ENCODE measurements around the gene WASHC2A.

DNA sequence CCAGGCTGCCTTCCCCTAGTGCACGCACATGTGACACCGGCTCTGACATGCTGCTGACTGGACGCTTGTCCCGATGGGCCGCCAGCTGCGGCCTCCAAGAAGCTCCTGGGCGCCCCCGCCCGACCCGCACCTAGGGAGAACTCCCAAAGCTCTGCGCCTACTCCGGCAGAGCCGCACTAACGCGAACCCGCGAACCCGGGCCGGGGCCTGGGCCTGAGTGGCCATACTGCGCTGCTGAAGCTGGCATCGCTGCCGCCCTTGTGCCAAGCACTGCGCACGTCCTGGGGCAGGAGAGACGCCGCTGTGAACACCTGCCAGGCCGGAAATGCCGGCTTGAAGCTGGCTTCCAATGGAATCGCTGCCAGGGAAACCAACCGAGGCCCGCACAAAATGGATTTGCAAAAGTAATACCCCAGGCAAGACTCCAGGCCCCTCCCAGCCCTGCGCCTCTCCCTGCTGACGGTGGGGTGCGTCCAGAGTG lies 85.1 kb downstream of the WASHC2A start:
- TF ChIP-seq BHLHE40 (IDR thresholded peaks at IDR 0.05; ENCODE audit: borderline replicate concordance) = no peak
- no peak for TF ChIP-seq SP1 (IDR thresholded peaks at IDR 0.05)
- no peak for TF ChIP-seq ELF4 (IDR thresholded peaks at IDR 0.05)
- TF ChIP-seq FOXA1 (IDR thresholded peaks at IDR 0.05) = no peak
- no peak for TF ChIP-seq CTBP1 (IDR thresholded peaks at IDR 0.05; ENCODE audit: borderline replicate concordance)
- no peak for TF ChIP-seq ARNT (IDR thresholded peaks at IDR 0.05)
- TF ChIP-seq HDGF (IDR thresholded peaks at IDR 0.05; ENCODE audit: borderline replicate concordance) = no peak
- TF ChIP-seq, protein P1, sequence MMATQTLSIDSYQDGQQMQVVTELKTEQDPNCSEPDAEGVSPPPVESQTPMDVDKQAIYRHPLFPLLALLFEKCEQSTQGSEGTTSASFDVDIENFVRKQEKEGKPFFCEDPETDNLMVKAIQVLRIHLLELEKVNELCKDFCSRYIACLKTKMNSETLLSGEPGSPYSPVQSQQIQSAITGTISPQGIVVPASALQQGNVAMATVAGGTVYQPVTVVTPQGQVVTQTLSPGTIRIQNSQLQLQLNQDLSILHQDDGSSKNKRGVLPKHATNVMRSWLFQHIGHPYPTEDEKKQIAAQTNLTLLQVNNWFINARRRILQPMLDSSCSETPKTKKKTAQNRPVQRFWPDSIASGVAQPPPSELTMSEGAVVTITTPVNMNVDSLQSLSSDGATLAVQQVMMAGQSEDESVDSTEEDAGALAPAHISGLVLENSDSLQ (IDR thresholded peaks at IDR 0.05) = no peak
